Caco-2 (cell line): ENCODE data around the gene LCN1. TPM values are rescaled to one million over a fixed set of nuclear protein-coding genes. Genes with fewer than 3 reads are reported as not detected.
"Not testable (repeated sequence)": the region's sequence is repeated elsewhere in the genome, so short reads cannot be mapped to it uniquely, and the experiment has no call there.

ENCODE experiments used
- BruUV-seq: library from RNA; stranded (reverse); fragments of 400-500 nt; replicated peaks from 2 replicates; lab custom pipeline; 2021; lab: Mats Ljungman, UMichigan
- CTCF ChIA-PET: fragments of 300-600 bp; sonication (Branson Sonifier 250); formaldehyde crosslinking; loops from one replicate; lab custom pipeline; 2022; ENCODE audit warnings: antibody characterized with exemption; lab: Charles Lee
- POLR2A ChIA-PET: fragments of 300-600 bp; sonication (Branson Sonifier 250); formaldehyde crosslinking; loops from one replicate; lab custom pipeline; 2022; ENCODE audit warnings: antibody characterized with exemption; lab: Charles Lee
- DNase-seq, 2 experiments: peaks; one replicate each; pipeline versions ENCODE4 v3.0.0 to v3.0.0-alpha.2; 2020 to 2022
- H3K27me3 ChIP-seq: replicated peaks from 2 replicates; pipeline ENCODE4 v1.6.0; 2011; ENCODE audit warnings: low read length; ENCODE audit not compliant: control insufficient read depth, insufficient read depth
- H3K36me3 ChIP-seq: 2 replicates; pipeline ENCODE4 v1.5.1; 2011; ENCODE audit warnings: low read length; ENCODE audit not compliant: control insufficient read depth, insufficient read depth
- H3K4me1 ChIP-seq: fragments of 250-450 bp; sonication (Bioruptor Pico); 2 replicates; pipeline ENCODE4 v1.5.1; 2020; ENCODE audit warnings: mild to moderate bottlenecking
- H3K4me3 ChIP-seq: 2 replicates; pipeline ENCODE4 v1.5.1; 2011; ENCODE audit warnings: low read depth, mild to moderate bottlenecking, control low read depth, low read length
- H3K9me3 ChIP-seq: fragments of 250-450 bp; sonication (Bioruptor Pico); 2 replicates; pipeline ENCODE4 v1.5.1; 2020; ENCODE audit warnings: mild to moderate bottlenecking, moderate library complexity
- H3K27ac Mint-ChIP-seq: one replicate; pipeline ENCODE4 v1.8.0; 2022; ENCODE audit warnings: mixed read lengths; ENCODE audit not compliant: unreplicated experiment
- H3K27me3 Mint-ChIP-seq: one replicate; pipeline ENCODE4 v1.8.0; 2022; ENCODE audit warnings: mixed read lengths; ENCODE audit not compliant: insufficient read depth, unreplicated experiment
- H3K36me3 Mint-ChIP-seq: one replicate; pipeline ENCODE4 v1.8.0; 2022; ENCODE audit warnings: mild to moderate bottlenecking, mixed read lengths; ENCODE audit not compliant: insufficient read depth, unreplicated experiment
- H3K4me1 Mint-ChIP-seq: one replicate; pipeline ENCODE4 v1.8.0; 2022; ENCODE audit warnings: low read depth, mixed read lengths; ENCODE audit not compliant: unreplicated experiment
- H3K4me3 Mint-ChIP-seq: one replicate; pipeline ENCODE4 v1.8.0; 2022; ENCODE audit warnings: mild to moderate bottlenecking, moderate library complexity, mixed read lengths; ENCODE audit not compliant: unreplicated experiment
- H3K9me3 Mint-ChIP-seq: one replicate; pipeline ENCODE4 v1.8.0; 2022; ENCODE audit warnings: mixed read lengths; ENCODE audit not compliant: unreplicated experiment
- intact Hi-C: fragments of 100-400 bp; cut with micrococcal nuclease; formaldehyde crosslinking; loops from one replicate; pipeline ENCODE4 v1.10.0; 2022; ENCODE audit not compliant: unreplicated experiment
- total RNA-seq: library from RNA; stranded (reverse); gene quantifications from 2 replicates; pipeline ENCODE4 v1.2.3, GENCODE V29; 2022
- TF ChIP-seq, protein P1 (sequence below), 2 experiments: fragments of 200-600 bp in 1 of 2; IDR thresholded peaks; 1 replicate in 1 of 2; 2 replicates in 1 of 2; pipeline versions ENCODE4 v1.5.1 to v1.8.0; 2011 to 2022; ENCODE audit warnings: antibody characterized with exemption in 1 of 2, control low read depth in 1 of 2, inconsistent platforms in 1 of 2, low read depth in 1 of 2, low read length in 1 of 2, mild to moderate bottlenecking in 1 of 2, moderate library complexity in 1 of 2; ENCODE audit not compliant: insufficient read depth in 1 of 2, severe bottlenecking in 1 of 2, unreplicated experiment in 1 of 2

Gene LCN1
- total RNA-seq, 1 experiment from 2014 or later: not detected

- DNase-seq: no peak
- Mint-ChIP-seq H3K36me3 (no peaks in the 10 kb centered on the region), H3K9me3 (no peaks in the 10 kb centered on the region), H3K27ac (no peak overlapping the region), H3K4me1 (no peaks in the 10 kb centered on the region), H3K27me3 (no peaks in the 10 kb centered on the region), H3K4me3 (no peak overlapping the region)
- TF ChIP-seq, protein P1, sequence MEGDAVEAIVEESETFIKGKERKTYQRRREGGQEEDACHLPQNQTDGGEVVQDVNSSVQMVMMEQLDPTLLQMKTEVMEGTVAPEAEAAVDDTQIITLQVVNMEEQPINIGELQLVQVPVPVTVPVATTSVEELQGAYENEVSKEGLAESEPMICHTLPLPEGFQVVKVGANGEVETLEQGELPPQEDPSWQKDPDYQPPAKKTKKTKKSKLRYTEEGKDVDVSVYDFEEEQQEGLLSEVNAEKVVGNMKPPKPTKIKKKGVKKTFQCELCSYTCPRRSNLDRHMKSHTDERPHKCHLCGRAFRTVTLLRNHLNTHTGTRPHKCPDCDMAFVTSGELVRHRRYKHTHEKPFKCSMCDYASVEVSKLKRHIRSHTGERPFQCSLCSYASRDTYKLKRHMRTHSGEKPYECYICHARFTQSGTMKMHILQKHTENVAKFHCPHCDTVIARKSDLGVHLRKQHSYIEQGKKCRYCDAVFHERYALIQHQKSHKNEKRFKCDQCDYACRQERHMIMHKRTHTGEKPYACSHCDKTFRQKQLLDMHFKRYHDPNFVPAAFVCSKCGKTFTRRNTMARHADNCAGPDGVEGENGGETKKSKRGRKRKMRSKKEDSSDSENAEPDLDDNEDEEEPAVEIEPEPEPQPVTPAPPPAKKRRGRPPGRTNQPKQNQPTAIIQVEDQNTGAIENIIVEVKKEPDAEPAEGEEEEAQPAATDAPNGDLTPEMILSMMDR (IDR thresholded peaks at IDR 0.05; ENCODE audit: insufficient read depth in 1 of 2, low read depth in 1 of 2, low read length in 1 of 2, severe bottlenecking in 1 of 2, unreplicated experiment in 1 of 2): no peak
- H3K4me1 ChIP-seq: no peaks in the 10 kb centered on the region
- no peak overlapping the region for H3K4me3 ChIP-seq
- no TSS peak for BruUV-seq
- ChIA-PET CTCF (no interaction called here), POLR2A (no interaction called here)
- no peaks in the 10 kb centered on the region for H3K27me3 ChIP-seq
- H3K9me3 ChIP-seq: no peaks in the 10 kb centered on the region
- H3K36me3 ChIP-seq: no peaks in the 10 kb centered on the region
- intact Hi-C loops: no loop called here
Measured at GRCh38 chr9:135525241-135526088, 4.2 kb downstream of the LCN1 start.

DNA sequence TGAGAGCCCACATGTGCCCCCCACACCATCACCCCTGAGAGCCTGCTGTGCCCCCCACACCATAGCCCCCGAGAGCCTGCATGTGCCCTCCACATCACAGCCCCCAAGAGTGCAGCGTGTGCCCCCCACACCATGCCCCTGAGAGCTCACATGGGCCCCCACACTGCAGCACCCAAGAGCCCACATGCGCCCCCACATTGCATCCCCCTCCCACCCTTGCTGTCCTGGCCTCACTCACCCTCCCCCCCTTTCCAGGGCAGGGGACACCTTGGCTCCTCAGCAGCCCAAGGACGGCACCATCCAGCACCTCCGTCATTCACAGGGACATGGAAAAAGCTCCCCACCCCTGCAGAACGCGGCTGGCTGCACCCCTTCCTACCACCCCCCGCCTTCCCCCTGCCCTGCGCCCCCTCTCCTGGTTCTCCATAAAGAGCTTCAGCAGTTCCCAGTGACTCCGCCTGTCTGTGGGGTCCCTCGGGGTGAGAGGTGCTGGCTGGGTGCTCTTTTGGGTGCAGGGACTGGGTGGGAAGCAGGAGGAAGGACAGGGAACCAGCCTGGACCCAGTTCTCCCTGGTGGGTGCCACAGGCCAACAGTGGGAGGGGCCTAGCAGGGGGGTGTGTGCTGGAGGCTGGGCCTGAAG is 5.0 kb downstream of the LCN1 start:
- ChIA-PET POLR2A (no interaction called here), CTCF (no interaction called here)
- TF ChIP-seq, protein P1 (IDR thresholded peaks at IDR 0.05; ENCODE audit: insufficient read depth in 1 of 2, low read depth in 1 of 2, low read length in 1 of 2, severe bottlenecking in 1 of 2, unreplicated experiment in 1 of 2): no peak
- Mint-ChIP-seq H3K27me3 (no peaks in the 10 kb centered on the region), H3K4me3 (no peak overlapping the region), H3K36me3 (no peaks in the 10 kb centered on the region), H3K9me3 (no peaks in the 10 kb centered on the region), H3K4me1 (no peaks in the 10 kb centered on the region), H3K27ac (no peak overlapping the region)
- H3K9me3 ChIP-seq: no peaks in the 10 kb centered on the region
- no peak overlapping the region for H3K4me3 ChIP-seq
- H3K36me3 ChIP-seq: no peaks in the 10 kb centered on the region
- H3K4me1 ChIP-seq: no peaks in the 10 kb centered on the region
- no TSS peak for BruUV-seq
- intact Hi-C loops: no loop called here
- H3K27me3 ChIP-seq: no peaks in the 10 kb centered on the region
- DNase-seq: no peak

- no peaks in the 10 kb centered on the region for H3K36me3 Mint-ChIP-seq
- no TSS peak for BruUV-seq
- POLR2A ChIA-PET: no interaction called here
- CTCF ChIA-PET: no interaction called here
- no peaks in the 10 kb centered on the region for H3K9me3 ChIP-seq
- H3K36me3 ChIP-seq: no peaks in the 10 kb centered on the region
- H3K4me1 Mint-ChIP-seq: no peaks in the 10 kb centered on the region
- no peaks in the 10 kb centered on the region for H3K4me1 ChIP-seq
- TF ChIP-seq, protein P1 (IDR thresholded peaks at IDR 0.05; ENCODE audit: insufficient read depth in 1 of 2, low read depth in 1 of 2, low read length in 1 of 2, severe bottlenecking in 1 of 2, unreplicated experiment in 1 of 2): no peak
- no peak overlapping the region for H3K4me3 ChIP-seq
- H3K4me3 Mint-ChIP-seq: no peak overlapping the region
- no peaks in the 10 kb centered on the region for H3K27me3 Mint-ChIP-seq
- no peaks in the 10 kb centered on the region for H3K9me3 Mint-ChIP-seq
- no peak for DNase-seq
- no peak overlapping the region for H3K27ac Mint-ChIP-seq
- intact Hi-C loops: no loop called here
- no peaks in the 10 kb centered on the region for H3K27me3 ChIP-seq
Measured at GRCh38 chr9:135526730-135527571, 5.7 kb downstream of the LCN1 start.

GRCh38 chr9:135528842-135529435 is 7.7 kb downstream of the LCN1 start:
- H3K4me1 ChIP-seq, H3K4me3 ChIP-seq, CTCF ChIA-PET, H3K9me3 Mint-ChIP-seq, BruUV-seq, H3K4me3 Mint-ChIP-seq, H3K4me1 Mint-ChIP-seq, POLR2A ChIA-PET, H3K9me3 ChIP-seq, H3K27me3 ChIP-seq, intact Hi-C loops, H3K27me3 Mint-ChIP-seq, H3K36me3 ChIP-seq, DNase-seq, H3K27ac Mint-ChIP-seq, H3K36me3 Mint-ChIP-seq: not testable (repeated sequence)
